Naive thymus-derived CD4-positive, alpha-beta T cell (primary cell): ENCODE data around the gene RERG. TPM values are rescaled to one million over a fixed set of nuclear protein-coding genes. Genes with fewer than 3 reads are reported as not detected.

Experiments
- ATAC-seq: fragments of 150-1000 bp; cut with Tn5 transposase; 2 replicates; pipeline ENCODE4 v1.10.0; 2021; ENCODE audit warnings: mild to moderate bottlenecking, moderate library complexity
- CTCF ChIA-PET: fragments of 350-600 bp; sonication (Branson Sonifier 250); formaldehyde crosslinking; loops from one replicate; lab custom pipeline; 2021; ENCODE audit warnings: antibody characterized with exemption; lab: Charles Lee
- POLR2A ChIA-PET: fragments of 350-600 bp; sonication (Branson Sonifier 250); formaldehyde crosslinking; loops from one replicate; lab custom pipeline; 2021; ENCODE audit warnings: antibody characterized with exemption, inconsistent platforms; lab: Charles Lee
- DNase-seq, 9 donors: peaks; one replicate each; pipeline versions ENCODE4 v3.0.0 to v3.0.0-alpha.2; 2020 to 2022; ENCODE audit warnings: mixed read lengths in 1 of 9
- H3K27ac ChIP-seq: one replicate; pipeline ENCODE4 v1.7.0; 2013; ENCODE audit warnings: mild to moderate bottlenecking, low read depth, low read length, moderate library complexity
- H3K27me3 ChIP-seq, 2 donors: one replicate each; pipeline ENCODE4 v1.7.0; 2013; ENCODE audit warnings: low read length in 2 of 2, mild to moderate bottlenecking in 2 of 2, moderate library complexity in 2 of 2; ENCODE audit not compliant: control insufficient read depth in 2 of 2, insufficient read depth in 2 of 2
- H3K36me3 ChIP-seq, 3 experiments: 1 replicate in 2 of 3; 2 replicates in 1 of 3; pipeline ENCODE4 v1.7.0; 2013; ENCODE audit warnings: low read length in 3 of 3, mild to moderate bottlenecking in 3 of 3, moderate library complexity in 1 of 3; ENCODE audit not compliant: insufficient read depth in 3 of 3, control insufficient read depth in 2 of 3
- H3K4me1 ChIP-seq, 2 donors: one replicate each; pipeline ENCODE4 v1.7.0; 2013; ENCODE audit warnings: low read length in 2 of 2, mild to moderate bottlenecking in 2 of 2, moderate library complexity in 1 of 2; ENCODE audit not compliant: control insufficient read depth in 2 of 2, insufficient read depth in 2 of 2
- H3K4me3 ChIP-seq: 2 replicates; pipeline ENCODE4 v1.7.0; 2013; ENCODE audit warnings: mild to moderate bottlenecking, low read length
- H3K9me3 ChIP-seq, 3 experiments: 1 replicate in 2 of 3; 2 replicates in 1 of 3; pipeline ENCODE4 v1.7.0; 2013; ENCODE audit warnings: low read length in 3 of 3; ENCODE audit not compliant: control insufficient read depth in 2 of 3
- H3K27ac Mint-ChIP-seq, 9 donors: one replicate each; pipeline ENCODE4 v1.8.0; 2020 to 2022; ENCODE audit warnings: mixed read lengths in 9 of 9, mild to moderate bottlenecking in 8 of 9, moderate library complexity in 5 of 9, inconsistent platforms in 2 of 9
- H3K27me3 Mint-ChIP-seq, 5 donors: one replicate each; pipeline ENCODE4 v1.8.0; 2021 to 2022; ENCODE audit warnings: mixed read lengths in 5 of 5, mild to moderate bottlenecking in 1 of 5
- H3K36me3 Mint-ChIP-seq, 5 donors: one replicate each; pipeline ENCODE4 v1.8.0; 2020 to 2022; ENCODE audit warnings: mixed read lengths in 5 of 5, mild to moderate bottlenecking in 3 of 5, inconsistent platforms in 1 of 5
- H3K4me1 Mint-ChIP-seq, 7 donors: one replicate each; pipeline ENCODE4 v1.8.0; 2020 to 2022; ENCODE audit warnings: mixed read lengths in 7 of 7, mild to moderate bottlenecking in 3 of 7, inconsistent platforms in 1 of 7
- H3K4me3 Mint-ChIP-seq, 10 donors: one replicate each; pipeline ENCODE4 v1.8.0; 2020 to 2022; ENCODE audit warnings: mild to moderate bottlenecking in 10 of 10, mixed read lengths in 10 of 10, moderate library complexity in 6 of 10, inconsistent platforms in 2 of 10
- H3K9me3 Mint-ChIP-seq, 11 donors: one replicate each; pipeline ENCODE4 v1.8.0; 2020 to 2022; ENCODE audit warnings: mixed read lengths in 11 of 11, mild to moderate bottlenecking in 4 of 11, inconsistent platforms in 1 of 11, moderate library complexity in 1 of 11
- intact Hi-C, 2 donors: fragments of 100-400 bp; cut with micrococcal nuclease; formaldehyde crosslinking; loops; one replicate each; pipeline ENCODE4 v1.15.1; 2023
- polyA plus RNA-seq, 2 donors: library from polyadenylated mRNA; unstranded; fragments of 300-500 nt; fragmentation: Illumina TruSeq; gene quantifications; one replicate each; pipeline ENCODE4 v1.2.3, GENCODE V29; 2021
- total RNA-seq, 6 experiments: library from RNA in 5 of 6; stranded (reverse) in 5 of 6; gene quantifications; 1 replicate in 5 of 6; 2 replicates in 1 of 6; pipeline ENCODE4 v1.2.3 and lab custom pipeline; 2021 to 2026

The RERG gene
- total and polyA plus RNA-seq, 7 experiments from 2014 or later: 0.35 TPM; not detected in 6

GRCh38 chr12:15205341-15206010, 15.7 kb downstream of the RERG start:
- no peaks in the 10 kb centered on the region for H3K9me3 Mint-ChIP-seq
- CTCF ChIA-PET: no interaction called here
- no peak for DNase-seq
- no peaks in the 10 kb centered on the region for H3K4me1 Mint-ChIP-seq
- intact Hi-C loops: no loop called here
- H3K27ac Mint-ChIP-seq: no peak overlapping the region
- Histone ChIP-seq H3K36me3 (no peaks in the 10 kb centered on the region), H3K27me3 (no peaks in the 10 kb centered on the region), H3K9me3 (no peaks in the 10 kb centered on the region), H3K27ac (no peak overlapping the region), H3K4me3 (no peak overlapping the region), H3K4me1 (no peaks in the 10 kb centered on the region)
- no peak overlapping the region for H3K4me3 Mint-ChIP-seq
- peaks cover 4 to 44% (median 16%) of the 10 kb centered on the region in 5 donors for H3K27me3 Mint-ChIP-seq
- ATAC-seq: no peak
- POLR2A ChIA-PET: no interaction called here
- H3K36me3 Mint-ChIP-seq: no peaks in the 10 kb centered on the region

DNA sequence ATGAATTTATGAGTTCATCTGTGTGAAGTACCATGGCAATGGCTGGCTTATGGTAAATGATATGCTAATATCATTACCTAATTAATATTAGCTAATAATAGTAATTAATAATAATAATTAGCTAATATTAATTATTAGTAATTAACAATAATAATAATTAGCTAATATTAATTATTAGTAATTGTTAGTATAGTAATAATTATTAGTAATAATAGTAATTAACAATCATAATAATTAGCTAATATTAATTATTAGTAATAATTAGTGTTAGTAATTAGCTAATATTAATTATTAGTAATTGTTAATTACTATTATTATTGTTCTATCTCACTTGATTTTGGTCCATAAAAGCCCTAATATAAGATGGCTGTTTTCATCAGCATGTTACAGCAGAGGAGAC, 19.8 kb downstream of the RERG start:
- Mint-ChIP-seq H3K9me3 (no peaks in the 10 kb centered on the region), H3K27me3 (peaks cover 0 to 24% (median 8%) of the 10 kb centered on the region in 5 donors), H3K4me3 (no peak overlapping the region), H3K36me3 (no peaks in the 10 kb centered on the region), H3K27ac (no peak overlapping the region), H3K4me1 (no peaks in the 10 kb centered on the region)
- H3K36me3 ChIP-seq: no peaks in the 10 kb centered on the region
- CTCF ChIA-PET: interaction anchor here (1.7 to 2.5 kb wide), 2 partner anchors 15 to 19 kb away, joined by 5 to 7 read pairs; partner anchors contain the start of gene RERG
- H3K9me3 ChIP-seq: no peaks in the 10 kb centered on the region
- no peaks in the 10 kb centered on the region for H3K27me3 ChIP-seq
- DNase-seq: no peak
- intact Hi-C loops: no loop called here
- no peak for ATAC-seq
- no peak overlapping the region for H3K4me3 ChIP-seq
- POLR2A ChIA-PET: interaction anchor here (0.8 kb wide), 1 partner anchor 19 kb away, joined by 3 read pairs; no protein-coding TSS in a partner anchor
- no peak overlapping the region for H3K27ac ChIP-seq
- H3K4me1 ChIP-seq: no peaks in the 10 kb centered on the region

DNA sequence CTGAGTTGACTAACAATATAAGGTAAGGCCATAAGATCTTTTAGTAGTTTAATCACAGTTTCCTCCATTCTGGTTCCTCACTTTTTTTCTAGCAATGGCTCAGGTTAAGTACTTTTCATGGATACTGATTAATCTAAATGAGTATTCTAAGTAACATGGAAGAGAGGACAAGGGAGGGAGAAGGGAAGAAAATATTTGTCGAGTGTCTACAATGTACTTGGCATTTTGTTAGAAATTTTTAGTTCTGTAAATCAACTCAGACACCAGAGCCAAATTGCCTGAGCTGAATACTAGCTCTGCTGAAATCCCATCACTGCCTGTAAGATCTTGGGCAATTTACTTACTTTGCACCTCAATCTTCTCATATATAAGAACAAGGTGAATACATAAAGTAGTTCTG, 20.2 kb downstream of the RERG start:
- H3K27me3 ChIP-seq: no peaks in the 10 kb centered on the region
- POLR2A ChIA-PET: no interaction called here
- H3K27ac ChIP-seq: no peak overlapping the region
- H3K36me3 ChIP-seq: no peaks in the 10 kb centered on the region
- ATAC-seq (no peak), DNase-seq (no peak)
- intact Hi-C loops: no loop called here
- Mint-ChIP-seq H3K27me3 (peaks cover 0 to 20% (median 4%) of the 10 kb centered on the region in 5 donors), H3K4me3 (no peak overlapping the region), H3K9me3 (no peaks in the 10 kb centered on the region), H3K27ac (no peak overlapping the region), H3K36me3 (no peaks in the 10 kb centered on the region), H3K4me1 (no peaks in the 10 kb centered on the region)
- H3K4me3 ChIP-seq: no peak overlapping the region
- no peaks in the 10 kb centered on the region for H3K4me1 ChIP-seq
- H3K9me3 ChIP-seq: no peaks in the 10 kb centered on the region
- CTCF ChIA-PET: interaction anchor here (1.7 kb wide), 1 partner anchor 15 kb away, joined by 5 read pairs; no protein-coding TSS in a partner anchor

GRCh38 chr12:15200641-15201040, 20.6 kb downstream of the RERG start:
- H3K27ac Mint-ChIP-seq: no peak overlapping the region
- no peaks in the 10 kb centered on the region for H3K9me3 Mint-ChIP-seq
- no peaks in the 10 kb centered on the region for H3K36me3 ChIP-seq
- H3K27me3 ChIP-seq: no peaks in the 10 kb centered on the region
- no peak overlapping the region for H3K4me3 Mint-ChIP-seq
- intact Hi-C loops: no loop called here
- no peaks in the 10 kb centered on the region for H3K9me3 ChIP-seq
- no peak for DNase-seq
- H3K4me3 ChIP-seq: no peak overlapping the region
- H3K36me3 Mint-ChIP-seq: no peaks in the 10 kb centered on the region
- peaks cover 0 to 17% (median 4%) of the 10 kb centered on the region in 5 donors for H3K27me3 Mint-ChIP-seq
- no peak overlapping the region for H3K27ac ChIP-seq
- ChIA-PET CTCF (no interaction called here), POLR2A (no interaction called here)
- ATAC-seq: no peak
- no peaks in the 10 kb centered on the region for H3K4me1 Mint-ChIP-seq
- H3K4me1 ChIP-seq: no peaks in the 10 kb centered on the region

DNA sequence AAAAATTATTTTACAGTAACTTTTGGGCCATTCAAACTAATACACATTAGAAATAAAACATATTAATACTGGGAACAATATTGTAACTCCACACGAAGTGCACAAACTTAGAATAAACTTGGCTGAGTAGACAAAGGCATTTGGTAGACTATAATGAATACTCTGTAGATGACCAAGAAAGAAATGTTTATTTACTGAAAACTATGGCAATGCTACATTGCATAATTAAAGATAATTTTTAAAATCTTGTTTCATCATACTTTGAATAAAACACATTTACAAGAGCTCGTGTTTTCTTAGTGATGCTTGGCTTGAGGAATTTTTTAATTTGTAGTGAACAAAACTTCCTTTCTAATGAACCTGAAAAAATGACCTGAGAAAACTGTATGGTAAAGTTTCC, 21.3 kb downstream of the RERG start:
- Histone ChIP-seq H3K4me1 (no peaks in the 10 kb centered on the region), H3K36me3 (no peaks in the 10 kb centered on the region), H3K27ac (no peak overlapping the region), H3K9me3 (no peaks in the 10 kb centered on the region), H3K27me3 (no peaks in the 10 kb centered on the region), H3K4me3 (no peak overlapping the region)
- intact Hi-C loops: no loop called here
- H3K4me1 Mint-ChIP-seq: no peaks in the 10 kb centered on the region
- ATAC-seq (no peak), DNase-seq (no peak)
- no peak overlapping the region for H3K27ac Mint-ChIP-seq
- ChIA-PET CTCF (no interaction called here), POLR2A (no interaction called here)
- no peaks in the 10 kb centered on the region for H3K9me3 Mint-ChIP-seq
- H3K27me3 Mint-ChIP-seq: peaks cover 0 to 17% (median 4%) of the 10 kb centered on the region in 5 donors
- H3K4me3 Mint-ChIP-seq: no peak overlapping the region
- no peaks in the 10 kb centered on the region for H3K36me3 Mint-ChIP-seq

- Histone ChIP-seq H3K36me3 (no peaks in the 10 kb centered on the region), H3K9me3 (no peaks in the 10 kb centered on the region), H3K27me3 (no peaks in the 10 kb centered on the region), H3K27ac (no peak overlapping the region), H3K4me3 (no peak overlapping the region), H3K4me1 (no peaks in the 10 kb centered on the region)
- Mint-ChIP-seq H3K27ac (no peak overlapping the region), H3K4me3 (no peak overlapping the region), H3K9me3 (no peaks in the 10 kb centered on the region), H3K36me3 (no peaks in the 10 kb centered on the region), H3K4me1 (no peaks in the 10 kb centered on the region), H3K27me3 (peaks cover 4 to 37% (median 18%) of the 10 kb centered on the region in 5 donors)
- ATAC-seq (no peak), DNase-seq (no peak)
- CTCF ChIA-PET: no interaction called here
- intact Hi-C loops: no loop called here
- POLR2A ChIA-PET: no interaction called here
These were observed 24.3 kb downstream of the RERG start for GRCh38 chr12:15196678-15197505.
